Kidney capillary endothelial cell (primary cell): ENCODE measurements around the gene ETDA.
"Not testable (repeated sequence)": the region's sequence is repeated elsewhere in the genome, so short reads cannot be mapped to it uniquely, and the experiment has no call there.

ENCODE experiments used
- DNase-seq: peaks from one replicate; pipeline ENCODE4 v3.0.0-alpha.2; 2018; ENCODE audit warnings: low spot score

Gene ETDA

GRCh38 chrX:135252011-135252518 lies at the start of gene ETDA:
Gene ETDA (plus strand): TSS chrX:135252061. CDS start chrX:135253277, 1,216 bp downstream.
- DNase-seq: not testable (repeated sequence)

GRCh38 chrX:135206427-135206826 lies 45.4 kb upstream of the ETDA start:
- DNase-seq: not testable (repeated sequence)

GRCh38 chrX:135213200-135213844 lies 38.5 kb upstream of the ETDA start:
- no peak for DNase-seq

- DNase-seq: not testable (repeated sequence)
Observed at GRCh38 chrX:135245989-135246388, 5.9 kb upstream of the ETDA start.

GRCh38 chrX:135256087-135256684 lies 4.3 kb downstream of the ETDA start:
- DNase-seq: not testable (repeated sequence)

- DNase-seq: no peak
Observed at GRCh38 chrX:135256923-135257322, 5.1 kb downstream of the ETDA start.

- DNase-seq: no peak
Observed at GRCh38 chrX:135257469-135257868, 5.6 kb downstream of the ETDA start.

GRCh38 chrX:135260976-135261375 lies 9.1 kb downstream of the ETDA start:
- DNase-seq: not testable (repeated sequence)

GRCh38 chrX:135263376-135263775 lies 11.5 kb downstream of the ETDA start:
- not testable (repeated sequence) for DNase-seq

GRCh38 chrX:135264206-135264605 lies 12.3 kb downstream of the ETDA start:
- DNase-seq: no peak

GRCh38 chrX:135273162-135273561 lies 21.3 kb downstream of the ETDA start:
- DNase-seq: no peak

- DNase-seq: no peak
Observed at GRCh38 chrX:135275973-135276372, 24.1 kb downstream of the ETDA start.

GRCh38 chrX:135287266-135287823 lies 35.5 kb downstream of the ETDA start:
- no peak for DNase-seq

GRCh38 chrX:135295238-135295943 lies 43.5 kb downstream of the ETDA start:
- no peak for DNase-seq

GRCh38 chrX:135295944-135296305 lies 44.1 kb downstream of the ETDA start:
- DNase-seq: no peak

GRCh38 chrX:135302269-135302873 lies 50.5 kb downstream of the ETDA start:
- no peak for DNase-seq
